A549 (cell line): Measurements from ENCODE around the gene CD164L2.

Source experiments
- CHD2 ChIP-seq: fragments of 150-350 bp; IDR thresholded peaks from 2 replicates; pipeline ENCODE4 v1.6.1; 2014; ENCODE audit warnings: low read length; ENCODE audit not compliant: partially characterized antibody
- EP300 ChIP-seq, 2 experiments: fragments of >200 bp; sonication (Bioruptor Twin); formaldehyde crosslinking; IDR thresholded peaks; 2 replicates in 1 of 2; 3 replicates in 1 of 2; pipeline ENCODE4 v1.6.1; 2016 to 2017
- ESRRA ChIP-seq: fragments of 150-350 bp; IDR thresholded peaks from 2 replicates; pipeline ENCODE4 v1.6.1; 2014; ENCODE audit warnings: mild to moderate bottlenecking, low read length, borderline replicate concordance
- KDM5A ChIP-seq: fragments of 200-600 bp; sonication (generic); IDR thresholded peaks from 2 replicates; pipeline ENCODE4 v1.6.1; 2016; ENCODE audit warnings: antibody characterized with exemption, mild to moderate bottlenecking
- POLR2A ChIP-seq: IDR thresholded peaks from 2 replicates; pipeline ENCODE4 v1.6.1; 2012; ENCODE audit warnings: mild to moderate bottlenecking, low read length
- RFX5 ChIP-seq: fragments of 450-650 bp; IDR thresholded peaks from 2 replicates; pipeline ENCODE4 v1.7.1; 2014; ENCODE audit warnings: antibody characterized with exemption, mild to moderate bottlenecking, moderate library complexity
- TF ChIP-seq, protein P1 (sequence below): fragments of >200 bp; sonication (Bioruptor Twin); formaldehyde crosslinking; IDR thresholded peaks from 3 replicates; pipeline ENCODE4 v1.5.1; 2016
- TF ChIP-seq, protein P2 (sequence below): fragments of 450-650 bp; IDR thresholded peaks from 2 replicates; pipeline ENCODE4 v1.6.1; 2014; ENCODE audit warnings: antibody characterized with exemption

DNA sequence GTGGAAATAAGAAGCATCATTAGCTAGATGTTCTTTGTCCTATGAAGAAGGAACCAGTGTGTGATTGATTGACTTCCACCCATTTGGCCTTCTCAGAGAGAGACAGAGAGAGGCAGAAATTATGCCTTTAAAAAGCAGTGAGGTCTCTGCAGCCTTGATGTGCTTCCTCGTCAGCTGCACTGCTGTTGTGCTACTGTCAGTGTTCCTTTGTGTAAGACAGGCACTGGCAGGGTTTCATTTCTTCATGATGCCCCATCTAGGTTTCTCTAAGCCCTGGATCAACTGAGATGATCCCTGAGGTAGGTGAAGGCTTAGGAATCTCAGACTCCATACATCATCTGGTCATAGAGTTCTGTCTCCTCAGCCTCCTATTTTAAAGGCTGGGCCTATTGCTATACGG, 44.2 kb upstream of the CD164L2 start:
- TF ChIP-seq POLR2A (no peak), ESRRA (no peak), RFX5 (no peak), EP300 (IDR thresholded peaks at IDR 0.05) (no peak), KDM5A (no peak), CHD2 (no peak)
- TF ChIP-seq, protein P1, sequence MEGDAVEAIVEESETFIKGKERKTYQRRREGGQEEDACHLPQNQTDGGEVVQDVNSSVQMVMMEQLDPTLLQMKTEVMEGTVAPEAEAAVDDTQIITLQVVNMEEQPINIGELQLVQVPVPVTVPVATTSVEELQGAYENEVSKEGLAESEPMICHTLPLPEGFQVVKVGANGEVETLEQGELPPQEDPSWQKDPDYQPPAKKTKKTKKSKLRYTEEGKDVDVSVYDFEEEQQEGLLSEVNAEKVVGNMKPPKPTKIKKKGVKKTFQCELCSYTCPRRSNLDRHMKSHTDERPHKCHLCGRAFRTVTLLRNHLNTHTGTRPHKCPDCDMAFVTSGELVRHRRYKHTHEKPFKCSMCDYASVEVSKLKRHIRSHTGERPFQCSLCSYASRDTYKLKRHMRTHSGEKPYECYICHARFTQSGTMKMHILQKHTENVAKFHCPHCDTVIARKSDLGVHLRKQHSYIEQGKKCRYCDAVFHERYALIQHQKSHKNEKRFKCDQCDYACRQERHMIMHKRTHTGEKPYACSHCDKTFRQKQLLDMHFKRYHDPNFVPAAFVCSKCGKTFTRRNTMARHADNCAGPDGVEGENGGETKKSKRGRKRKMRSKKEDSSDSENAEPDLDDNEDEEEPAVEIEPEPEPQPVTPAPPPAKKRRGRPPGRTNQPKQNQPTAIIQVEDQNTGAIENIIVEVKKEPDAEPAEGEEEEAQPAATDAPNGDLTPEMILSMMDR, result no peak
- TF ChIP-seq, protein P2, sequence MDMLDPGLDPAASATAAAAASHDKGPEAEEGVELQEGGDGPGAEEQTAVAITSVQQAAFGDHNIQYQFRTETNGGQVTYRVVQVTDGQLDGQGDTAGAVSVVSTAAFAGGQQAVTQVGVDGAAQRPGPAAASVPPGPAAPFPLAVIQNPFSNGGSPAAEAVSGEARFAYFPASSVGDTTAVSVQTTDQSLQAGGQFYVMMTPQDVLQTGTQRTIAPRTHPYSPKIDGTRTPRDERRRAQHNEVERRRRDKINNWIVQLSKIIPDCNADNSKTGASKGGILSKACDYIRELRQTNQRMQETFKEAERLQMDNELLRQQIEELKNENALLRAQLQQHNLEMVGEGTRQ, result no peak
